MV-4-11 (cell line): ENCODE results near the gene ACP4.
A peak's percentile ranks its signal among the peaks of the same experiment; 100 is the strongest.

Source experiments
- DNase-seq: peaks from one replicate; lab custom pipeline; 2025; lab: John Stamatoyannopoulos, UW

ACP4 gene

GRCh38 chr19:50823389-50824042 is 33.3 kb downstream of the ACP4 start, which contains the start of gene KLK1:
Gene KLK1 (minus strand): TSS chr19:50823787. CDS start chr19:50823748, 39 bp downstream.
- no peak for DNase-seq

DNA sequence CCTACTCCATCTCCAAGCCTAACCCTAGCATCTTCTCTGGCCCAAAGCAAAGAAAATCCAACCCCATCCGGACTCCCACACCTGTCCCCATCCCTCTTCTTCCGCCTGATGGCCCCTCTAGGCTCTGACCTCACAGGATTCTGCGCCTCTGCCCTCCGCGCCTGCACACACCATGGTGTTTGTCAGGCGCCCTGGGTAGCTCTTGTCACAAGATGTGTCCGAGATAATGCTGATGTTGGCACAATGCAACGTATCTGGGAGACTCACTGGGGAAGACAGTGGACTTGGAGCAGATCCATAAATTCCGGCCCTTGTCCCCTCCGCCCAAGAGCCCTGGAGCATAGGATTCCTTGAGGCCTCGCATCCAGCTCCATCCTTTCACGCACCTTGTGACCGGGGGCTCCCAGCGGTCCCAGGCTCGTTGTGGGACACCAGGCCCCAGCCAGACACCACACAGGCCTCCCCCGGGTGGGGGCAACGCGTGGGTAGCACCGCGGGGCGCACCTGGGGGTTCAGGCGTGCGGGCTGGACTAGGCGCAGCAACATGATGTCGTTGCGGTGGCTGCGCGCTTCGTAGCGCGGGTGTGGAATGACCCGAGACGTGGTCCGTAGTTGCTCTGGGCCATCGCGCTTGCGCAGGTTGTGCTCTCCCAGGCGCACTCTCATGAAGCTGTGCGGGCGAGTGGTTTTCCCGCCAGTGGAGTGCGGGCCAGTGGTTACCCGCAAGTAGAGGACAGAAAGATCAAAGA is 36.5 kb downstream of the ACP4 start:
- no peak for DNase-seq

GRCh38 chr19:50827476-50827875 is 37.3 kb downstream of the ACP4 start:
- no peak for DNase-seq

GRCh38 chr19:50829801-50830200 is 39.6 kb downstream of the ACP4 start:
- DNase-seq: no peak

- DNase-seq: no peak
These were observed 40.2 kb downstream of the ACP4 start for GRCh38 chr19:50830266-50831025.

DNA sequence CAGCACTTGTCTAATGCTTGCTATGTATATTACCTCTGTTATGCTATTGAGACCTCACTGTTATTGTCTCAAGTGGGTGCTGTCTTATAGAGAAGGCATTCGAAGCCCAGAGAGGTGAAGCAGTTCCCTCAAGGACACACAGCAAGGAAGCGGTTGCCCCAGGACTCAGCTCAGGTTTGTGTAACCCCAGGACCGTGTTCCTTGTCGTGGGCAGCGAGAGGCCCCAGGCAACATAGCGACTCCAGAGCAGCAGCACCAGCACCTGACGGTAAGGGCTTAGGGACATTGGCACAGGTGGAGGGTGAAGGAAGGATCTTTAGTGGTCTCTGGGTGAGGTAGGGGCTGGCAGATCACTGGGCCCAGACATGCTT is 40.8 kb downstream of the ACP4 start:
- DNase-seq: no peak

DNA sequence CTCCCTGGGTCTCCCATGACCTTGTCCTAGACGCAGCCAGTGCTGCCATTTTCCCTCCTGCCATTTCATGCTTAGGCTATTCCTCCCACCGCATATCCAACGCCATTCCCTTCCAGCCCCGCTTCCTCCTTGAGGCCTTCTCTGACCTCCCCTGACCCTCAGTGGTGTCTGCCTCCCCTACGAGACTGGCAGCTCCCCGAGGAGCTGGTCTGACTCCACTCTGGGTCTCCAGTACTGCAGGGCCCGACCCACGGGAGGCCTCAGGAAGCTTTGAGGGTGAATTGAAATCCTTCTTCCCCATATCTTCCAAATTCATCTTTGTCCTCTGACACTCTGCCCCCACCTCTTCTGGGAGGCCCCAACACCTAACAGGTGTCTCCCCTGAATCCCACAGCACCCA is 42.5 kb downstream of the ACP4 start:
- no peak for DNase-seq

GRCh38 chr19:50833117-50833801 is 43.0 kb downstream of the ACP4 start, which contains the start of gene KLK15:
Gene KLK15 (minus strand): TSS chr19:50833574. CDS start chr19:50831492, 2,082 bp downstream.
- no peak for DNase-seq

DNA sequence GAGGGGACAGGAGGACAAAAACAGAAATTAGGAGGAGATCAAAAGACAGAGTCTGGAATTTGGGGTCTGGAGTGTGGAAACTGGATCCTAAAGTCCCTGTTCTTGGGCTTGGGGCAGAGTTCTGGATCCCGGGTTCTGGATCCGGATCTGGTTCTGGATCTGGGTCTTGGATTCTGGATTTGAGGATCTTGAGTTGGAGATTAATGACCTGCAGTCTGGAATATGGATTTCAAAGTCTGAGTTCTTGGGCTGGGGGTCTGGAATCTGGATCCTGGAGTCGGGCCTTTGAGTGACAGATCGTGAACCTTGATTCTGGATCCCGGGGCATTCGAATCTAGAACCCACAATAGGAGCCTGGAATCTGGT is 43.6 kb downstream of the ACP4 start:
- no peak for DNase-seq

GRCh38 chr19:50835103-50835784 is 45.0 kb downstream of the ACP4 start:
- no peak for DNase-seq

DNA sequence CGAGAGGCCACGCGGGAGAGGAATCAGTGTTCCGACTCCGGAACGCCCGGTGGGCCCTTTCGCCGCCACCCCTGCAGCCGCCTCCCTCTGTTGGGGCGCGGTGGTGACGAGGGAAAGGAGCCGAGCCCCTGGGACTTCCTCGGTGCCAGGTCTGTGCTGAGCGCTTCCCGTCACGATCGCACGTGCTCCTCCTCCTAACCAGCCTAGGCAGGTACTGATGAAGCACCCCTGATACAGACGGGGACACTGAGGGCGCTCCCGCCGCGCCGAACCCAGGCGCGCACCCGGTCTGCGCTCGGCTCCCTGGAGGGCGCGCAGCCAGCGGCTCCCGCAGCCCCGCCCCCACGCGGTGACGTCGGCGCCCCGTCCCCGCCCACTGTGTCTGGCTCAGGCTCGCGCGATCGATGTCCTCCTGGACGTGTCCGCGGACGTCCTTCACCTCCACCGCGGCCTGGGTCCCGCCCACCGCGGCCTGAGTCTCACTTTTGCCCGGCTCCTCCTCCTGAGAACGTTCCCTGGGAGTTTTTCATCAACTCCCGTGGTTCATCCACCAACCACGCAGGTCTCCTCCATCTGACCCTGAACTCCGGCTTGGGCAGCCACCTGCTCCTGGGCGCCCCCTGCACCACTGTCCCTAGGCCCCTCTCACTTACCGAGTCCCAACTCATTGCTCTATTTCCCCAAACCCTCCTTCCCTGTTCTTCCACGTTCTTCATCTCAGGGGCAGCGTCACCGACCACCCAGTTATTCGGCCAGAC is 45.7 kb downstream of the ACP4 start:
- DNase-seq: peak; percentile 60

- no peak for DNase-seq
These were observed 46.5 kb downstream of the ACP4 start for GRCh38 chr19:50836543-50837195.

- DNase-seq: no peak
These were observed 47.1 kb downstream of the ACP4 start for GRCh38 chr19:50837300-50837699.

GRCh38 chr19:50838239-50838638 is 48.0 kb downstream of the ACP4 start:
- peak; percentile 20 for DNase-seq

DNA sequence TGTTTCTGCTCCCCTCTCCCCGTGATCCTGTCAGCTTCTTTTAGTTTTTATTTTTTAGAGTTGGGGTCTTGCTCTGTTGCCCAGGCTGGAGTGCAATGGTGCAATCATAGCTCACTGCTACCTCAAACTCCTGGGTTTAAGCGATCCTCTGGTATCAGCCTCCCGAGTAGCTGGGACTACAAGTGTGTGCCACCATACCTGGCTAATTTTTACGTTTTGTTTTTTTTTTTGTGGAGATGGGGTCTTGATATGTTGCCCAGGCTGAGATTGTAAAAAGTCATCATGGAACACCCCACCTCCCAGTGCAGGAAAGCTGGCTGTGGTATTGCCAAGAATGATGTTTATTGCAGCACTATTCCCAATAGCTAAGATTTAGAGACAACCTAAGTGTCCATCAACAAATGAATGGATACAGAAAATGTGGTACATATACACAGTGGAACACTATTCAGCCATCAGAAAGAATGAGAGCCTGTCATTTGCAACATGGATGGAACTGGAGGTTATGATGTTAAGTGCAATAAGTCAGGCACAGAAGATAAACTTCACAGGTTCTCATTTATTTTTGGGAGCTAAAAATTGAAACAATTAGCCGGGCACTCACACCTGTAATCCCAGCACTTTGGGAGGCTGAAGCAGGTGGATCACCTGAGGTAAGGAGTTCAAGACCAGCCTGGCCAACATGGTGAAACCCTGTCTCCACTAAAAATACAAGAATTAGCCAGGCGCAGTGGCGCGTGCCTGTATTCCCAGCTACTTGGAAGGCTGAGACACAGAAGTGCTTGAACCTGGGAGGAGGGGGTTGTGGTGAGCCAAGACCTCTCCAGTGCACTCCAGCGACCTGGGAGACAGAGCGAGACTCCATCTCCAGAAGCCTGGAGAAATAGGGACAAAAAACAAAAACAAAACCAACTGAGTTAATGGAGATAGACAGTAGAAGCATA is 49.8 kb downstream of the ACP4 start:
- DNase-seq: no peak

DNA sequence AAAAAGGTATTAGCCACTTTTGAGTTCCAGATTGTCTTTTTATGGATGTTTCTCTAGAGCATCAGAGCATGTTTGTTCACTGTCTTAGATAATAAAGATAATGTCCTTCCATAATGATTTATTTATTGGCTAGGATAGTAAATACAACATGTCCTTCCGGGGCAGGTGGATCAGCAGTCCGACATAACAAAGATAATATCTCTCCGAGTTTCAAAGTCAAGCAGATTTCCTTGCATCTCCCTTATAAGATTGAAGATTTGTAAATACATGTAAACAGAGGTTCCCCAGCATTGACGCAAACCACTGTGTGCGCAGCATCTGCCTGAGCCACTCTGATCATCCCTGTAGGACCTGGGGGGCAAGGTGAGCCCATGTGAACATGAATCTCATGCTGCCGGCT is 51.9 kb downstream of the ACP4 start:
- no peak for DNase-seq

- DNase-seq: no peak
These were observed 53.0 kb downstream of the ACP4 start for GRCh38 chr19:50843205-50843604.

GRCh38 chr19:50843701-50844221 is 53.5 kb downstream of the ACP4 start:
- no peak for DNase-seq
